LNCaP clone FGC (cell line): ENCODE results near the gene CRYBA2.

Experiments
- DNase-seq: peaks from one replicate; pipeline ENCODE4 v3.0.0-alpha.2; 2011; ENCODE audit warnings: low read depth
- H3K4me3 ChIP-seq: 2 replicates; pipeline ENCODE4 v1.5.1; 2011; ENCODE audit warnings: mild to moderate bottlenecking, low read depth, low read length, control low read depth
- CTCF ChIP-seq: IDR thresholded peaks from 2 replicates; pipeline ENCODE4 v1.5.1; 2012; ENCODE audit warnings: mild to moderate bottlenecking; ENCODE audit not compliant: control insufficient read depth, insufficient read depth; ENCODE audit errors: extremely low read depth

Gene CRYBA2

GRCh38 chr2:218986148-218986761, 7.0 kb downstream of the CRYBA2 start:
- TF ChIP-seq CTCF, result no peak
- no peak overlapping the region for H3K4me3 ChIP-seq
- no peak for DNase-seq

- DNase-seq, result no peak
- TF ChIP-seq CTCF, result no peak
- H3K4me3 ChIP-seq, result no peak overlapping the region
Measured at GRCh38 chr2:218985325-218986091, 7.7 kb downstream of the CRYBA2 start.

- no peak for TF ChIP-seq CTCF
- no peak for DNase-seq
Measured at GRCh38 chr2:218985021-218985324, 8.2 kb downstream of the CRYBA2 start, which contains the start of gene FEV. TSS of gene FEV (minus strand) at chr2:218985184. CDS start at chr2:218985075, 109 bp downstream.

GRCh38 chr2:218984239-218985020, 8.8 kb downstream of the CRYBA2 start:
- no peak for DNase-seq
- H3K4me3 ChIP-seq, result peak overlapping the region; percentile 37
- TF ChIP-seq CTCF, result no peak

More at GRCh38 chr2:218985021-218985324, 8.2 kb downstream of the CRYBA2 start, which contains the start of gene FEV:
- H3K4me3 ChIP-seq, result peak within 1 kb of the TSS; percentile 37

- peak overlapping the region; percentile 37 for H3K4me3 ChIP-seq
- DNase-seq, result no peak
Measured at GRCh38 chr2:218983934-218984238, 9.3 kb downstream of the CRYBA2 start.

GRCh38 chr2:218983263-218983933, 9.8 kb downstream of the CRYBA2 start:
- TF ChIP-seq CTCF, result no peak
- no peak for DNase-seq

More at GRCh38 chr2:218983934-218984238, 9.3 kb downstream of the CRYBA2 start:
- TF ChIP-seq CTCF, result no peak

More at GRCh38 chr2:218983263-218983933, 9.8 kb downstream of the CRYBA2 start:
- H3K4me3 ChIP-seq, result no peak overlapping the region
